CD4-positive, alpha-beta T cell (primary cell): ENCODE data around the gene PPM1H. TPM values are rescaled to one million over a fixed set of nuclear protein-coding genes. Genes with fewer than 3 reads are reported as not detected.

ENCODE experiments used
- ATAC-seq: fragments of 200-7000 bp; cut with Tn5 transposase; one replicate; pipeline ENCODE4 v1.10.0; 2022; ENCODE audit warnings: mild to moderate bottlenecking; ENCODE audit not compliant: poor library complexity
- CTCF ChIA-PET: fragments of 350-600 bp; sonication (Branson Sonifier 250); formaldehyde crosslinking; loops from one replicate; lab custom pipeline; 2021; ENCODE audit warnings: antibody characterized with exemption, inconsistent platforms; lab: Charles Lee
- POLR2A ChIA-PET: fragments of 350-600 bp; sonication (Branson Sonifier 250); formaldehyde crosslinking; loops from one replicate; lab custom pipeline; 2021; ENCODE audit warnings: antibody characterized with exemption, inconsistent platforms; lab: Charles Lee
- DNase-seq, 14 experiments: peaks; one replicate each; pipeline ENCODE4 v3.0.0-alpha.2; 2013 to 2020; ENCODE audit warnings: mixed read lengths in 2 of 14
- H3K27ac ChIP-seq, 2 donors: one replicate each; pipeline versions ENCODE4 v1.5.1 to v1.7.0; 2013; ENCODE audit warnings: low read length in 2 of 2, low read depth in 1 of 2, mild to moderate bottlenecking in 1 of 2
- H3K27me3 ChIP-seq, 2 experiments: 1 replicate in 1 of 2; 2 replicates in 1 of 2; pipeline versions ENCODE4 v1.6.1 to v1.7.0; 2013; ENCODE audit warnings: low read length in 2 of 2, control low read depth in 1 of 2, mild to moderate bottlenecking in 1 of 2, moderate library complexity in 1 of 2; ENCODE audit not compliant: insufficient read depth in 2 of 2, control insufficient read depth in 1 of 2
- H3K36me3 ChIP-seq: one replicate; pipeline ENCODE4 v1.6.1; 2013; ENCODE audit warnings: low read length, control low read depth; ENCODE audit not compliant: insufficient read depth
- H3K4me1 ChIP-seq: one replicate; pipeline ENCODE4 v1.6.1; 2013; ENCODE audit warnings: low read length, control low read depth; ENCODE audit not compliant: insufficient read depth
- H3K4me3 ChIP-seq: one replicate; pipeline ENCODE4 v1.5.1; 2013; ENCODE audit warnings: mild to moderate bottlenecking, low read length, moderate library complexity
- H3K9me3 ChIP-seq, 2 experiments: 1 replicate in 1 of 2; 2 replicates in 1 of 2; pipeline versions ENCODE4 v1.6.1 to v1.7.0; 2013; ENCODE audit warnings: low read length in 2 of 2, mild to moderate bottlenecking in 2 of 2, control low read depth in 1 of 2, moderate library complexity in 1 of 2; ENCODE audit not compliant: control insufficient read depth in 1 of 2, insufficient read depth in 1 of 2
- H3K27ac Mint-ChIP-seq: one replicate; pipeline ENCODE4 v1.8.0; 2020; ENCODE audit warnings: mixed read lengths
- H3K27me3 Mint-ChIP-seq: one replicate; pipeline ENCODE4 v1.8.0; 2021; ENCODE audit warnings: mixed read lengths
- H3K36me3 Mint-ChIP-seq: one replicate; pipeline ENCODE4 v1.8.0; 2021; ENCODE audit warnings: low read depth, mixed read lengths
- H3K4me1 Mint-ChIP-seq: one replicate; pipeline ENCODE4 v1.8.0; 2021; ENCODE audit warnings: low read depth, mixed read lengths
- H3K4me3 Mint-ChIP-seq: one replicate; pipeline ENCODE4 v1.8.0; 2020; ENCODE audit warnings: mild to moderate bottlenecking, mixed read lengths
- H3K9me3 Mint-ChIP-seq: one replicate; pipeline ENCODE4 v1.8.0; 2020; ENCODE audit warnings: mixed read lengths
- CTCF ChIP-seq: fragments of 200-600 bp; IDR thresholded peaks from one replicate; pipeline ENCODE4 v1.8.0; 2022; ENCODE audit warnings: antibody characterized with exemption, mild to moderate bottlenecking
- intact Hi-C, 2 experiments: fragments of 100-400 bp; cut with DNase I in 1 of 2; cut with micrococcal nuclease in 1 of 2; formaldehyde crosslinking; loops; one replicate each; pipeline versions ENCODE4 v1.15.1 to v1.9.0; 2023 to 2025; cut with DNase I, micrococcal nuclease
- total RNA-seq, 174 experiments: library from RNA in 2 of 174; stranded (reverse) in 2 of 174; gene quantifications; one replicate each; pipeline ENCODE4 v1.2.3 and lab custom pipeline; 2021 to 2026

The PPM1H gene
- total RNA-seq, 2 experiments from 2014 or later: not detected

- no peak for TF ChIP-seq CTCF
- ATAC-seq (no peak), DNase-seq (no peak)
- Mint-ChIP-seq H3K27me3 (no peaks in the 10 kb centered on the region), H3K4me1 (peaks cover 38% of the 10 kb centered on the region), H3K4me3 (peak overlapping the region; percentile 99), H3K36me3 (peaks cover 19% of the 10 kb centered on the region), H3K27ac (peak overlapping the region; percentile 100), H3K9me3 (no peaks in the 10 kb centered on the region)
- POLR2A ChIA-PET: interaction anchor here (2.7 to 2.9 kb wide), 3 partner anchors 9 to 193 kb away, joined by 9 to 27 read pairs (median 18); no protein-coding TSS in a partner anchor
- H3K9me3 ChIP-seq: no peaks in the 10 kb centered on the region
- H3K27ac ChIP-seq: peak overlapping the region; percentile 99 to 100
- intact Hi-C loops: loop anchor here (2.0 to 5.0 kb wide), 3 partner anchors 134 to 341 kb away; partner anchors contain the start of genes MON2 (in 2 of the 2) and USP15 (in 1 of the 2)
- CTCF ChIA-PET: no interaction called here
- H3K4me1 ChIP-seq: peaks cover 11% of the 10 kb centered on the region
- no peaks in the 10 kb centered on the region for H3K27me3 ChIP-seq
- no peaks in the 10 kb centered on the region for H3K36me3 ChIP-seq
- H3K4me3 ChIP-seq: peak overlapping the region; percentile 82
Measured at GRCh38 chr12:62601765-62602164, 333.2 kb downstream of the PPM1H start.

- ATAC-seq (no peak), DNase-seq (peak in 1 of 14 experiments; percentile 10)
- H3K4me1 Mint-ChIP-seq: peaks cover 20% of the 10 kb centered on the region
- intact Hi-C loops: loop anchor here (5.0 kb wide), 3 partner anchors 133 to 343 kb away; partner anchors contain the start of gene MON2 (in 2 of the 2)
- H3K4me3 Mint-ChIP-seq: no peak overlapping the region
- no peaks in the 10 kb centered on the region for H3K9me3 Mint-ChIP-seq
- H3K27ac Mint-ChIP-seq: no peak overlapping the region
- Histone ChIP-seq H3K4me1 (peaks cover 10% of the 10 kb centered on the region), H3K4me3 (no peak overlapping the region), H3K36me3 (no peaks in the 10 kb centered on the region), H3K27me3 (no peaks in the 10 kb centered on the region), H3K9me3 (no peaks in the 10 kb centered on the region), H3K27ac (no peak overlapping the region)
- no peak for TF ChIP-seq CTCF
- ChIA-PET POLR2A (no interaction called here), CTCF (no interaction called here)
- peaks cover 19% of the 10 kb centered on the region for H3K36me3 Mint-ChIP-seq
- no peaks in the 10 kb centered on the region for H3K27me3 Mint-ChIP-seq
Measured at GRCh38 chr12:62599854-62600437, 335.0 kb downstream of the PPM1H start.

- ATAC-seq: no peak
- intact Hi-C loops: loop anchor here in 1 of 2 experiments (5.0 kb wide), 1 partner anchor 342 kb away; no protein-coding TSS in a partner anchor
- POLR2A ChIA-PET: interaction anchor here (0.6 kb wide), 1 partner anchor 340 kb away, joined by 3 read pairs; no protein-coding TSS in a partner anchor
- peaks cover 12% of the 10 kb centered on the region for H3K36me3 Mint-ChIP-seq
- no peak overlapping the region for H3K4me3 Mint-ChIP-seq
- Histone ChIP-seq H3K36me3 (no peaks in the 10 kb centered on the region), H3K9me3 (no peaks in the 10 kb centered on the region), H3K27ac (no peak overlapping the region), H3K4me3 (no peak overlapping the region), H3K27me3 (no peaks in the 10 kb centered on the region), H3K4me1 (peaks cover 7% of the 10 kb centered on the region)
- CTCF ChIA-PET: no interaction called here
- TF ChIP-seq CTCF: no peak
- no peaks in the 10 kb centered on the region for H3K27me3 Mint-ChIP-seq
- H3K4me1 Mint-ChIP-seq: peaks cover 9% of the 10 kb centered on the region
- H3K9me3 Mint-ChIP-seq: no peaks in the 10 kb centered on the region
- no peak for DNase-seq
- H3K27ac Mint-ChIP-seq: no peak overlapping the region
Measured at GRCh38 chr12:62598846-62599245, 336.1 kb downstream of the PPM1H start.
